Hepatocyte (in vitro differentiated cells): ENCODE measurements around the gene LARP1. TPM values are rescaled to one million over a fixed set of nuclear protein-coding genes. Genes with fewer than 3 reads are reported as not detected.

Experiments used
- DNase-seq: peaks from one replicate; pipeline ENCODE4 v3.0.0-alpha.2; 2016; ENCODE audit warnings: low spot score
- H2AFZ ChIP-seq: fragments of 200-600 bp; sonication (generic); 2 replicates; pipeline ENCODE4 v1.6.0; 2016; ENCODE audit warnings: antibody characterized with exemption, mild to moderate bottlenecking
- H3K27ac ChIP-seq: fragments of 200-600 bp; sonication (generic); 2 replicates; pipeline ENCODE4 v1.5.1; 2016; ENCODE audit warnings: mild to moderate bottlenecking
- H3K27me3 ChIP-seq: fragments of 200-600 bp; sonication (generic); 2 replicates; pipeline ENCODE4 v1.6.1; 2016
- H3K36me3 ChIP-seq: fragments of 200-600 bp; sonication (generic); replicated peaks from 2 replicates; pipeline ENCODE4 v1.5.1; 2016; ENCODE audit warnings: low read depth; ENCODE audit not compliant: insufficient read depth
- H3K4me1 ChIP-seq: fragments of 200-600 bp; sonication (generic); 2 replicates; pipeline ENCODE4 v1.5.1; 2016; ENCODE audit warnings: mild to moderate bottlenecking, moderate library complexity; ENCODE audit not compliant: insufficient read depth
- H3K4me2 ChIP-seq: fragments of 200-600 bp; sonication (generic); 2 replicates; pipeline ENCODE4 v1.6.0; 2016
- H3K4me3 ChIP-seq: fragments of 200-600 bp; sonication (generic); 2 replicates; pipeline ENCODE4 v1.5.1; 2016; ENCODE audit warnings: mild to moderate bottlenecking
- H3K79me2 ChIP-seq: fragments of 200-600 bp; sonication (generic); 2 replicates; pipeline ENCODE4 v1.6.0; 2017; ENCODE audit warnings: mild to moderate bottlenecking
- H3K9me2 ChIP-seq: fragments of 200-600 bp; sonication (generic); replicated peaks from 2 replicates; pipeline ENCODE4 v1.6.0; 2017; ENCODE audit warnings: mild to moderate bottlenecking; ENCODE audit not compliant: insufficient read depth
- H3K9me3 ChIP-seq: fragments of 200-600 bp; sonication (generic); 2 replicates; pipeline ENCODE4 v1.5.1; 2016; ENCODE audit warnings: low read depth, mild to moderate bottlenecking
- H4K20me1 ChIP-seq: fragments of 200-600 bp; sonication (generic); 2 replicates; pipeline ENCODE4 v1.6.0; 2016; ENCODE audit warnings: mild to moderate bottlenecking; ENCODE audit not compliant: insufficient read depth, poor library complexity, severe bottlenecking
- CTCF ChIP-seq: fragments of 200-600 bp; sonication (generic); IDR thresholded peaks from 2 replicates; pipeline ENCODE4 v1.5.1; 2016; ENCODE audit warnings: antibody characterized with exemption, mild to moderate bottlenecking; ENCODE audit not compliant: poor library complexity
- EZH2 ChIP-seq: fragments of 200-600 bp; sonication (generic); IDR thresholded peaks from 2 replicates; pipeline ENCODE4 v1.6.1; 2016; ENCODE audit warnings: antibody characterized with exemption, mild to moderate bottlenecking, borderline replicate concordance
- EZH2phosphoT487 ChIP-seq: fragments of 200-600 bp; sonication (generic); IDR thresholded peaks from one replicate; pipeline ENCODE4 v1.6.1; 2018; ENCODE audit warnings: antibody characterized with exemption, mild to moderate bottlenecking, low read depth, moderate library complexity; ENCODE audit not compliant: unreplicated experiment, severe bottlenecking
- WGBS: methylation state at CpG from one replicate; pipeline ENCODE4 v1.1.6; 2016; ENCODE audit warnings: low lambda C conversion rate; ENCODE audit errors: missing lambda C conversion rate; 5-methylcytosine and 5-hydroxymethylcytosine counted together
- polyA plus RNA-seq: library from polyadenylated mRNA; unstranded; fragments of >200 nt; fragmentation: Nextera tagmentation; extraction: Ambion mirVana; gene quantifications from 2 replicates; pipeline ENCODE4 v1.2.1, GENCODE V29; 2016
- total RNA-seq: library from RNA; depleted of rRNA; stranded (reverse); fragments of >200 nt; gene quantifications from 2 replicates; pipeline ENCODE4 v1.2.3, GENCODE V29; 2014

LARP1 gene
- total RNA-seq (68.4 and 75.0 TPM in 2 replicates), polyA plus RNA-seq (62.9 and 64.7 TPM in 2 replicates)

DNA sequence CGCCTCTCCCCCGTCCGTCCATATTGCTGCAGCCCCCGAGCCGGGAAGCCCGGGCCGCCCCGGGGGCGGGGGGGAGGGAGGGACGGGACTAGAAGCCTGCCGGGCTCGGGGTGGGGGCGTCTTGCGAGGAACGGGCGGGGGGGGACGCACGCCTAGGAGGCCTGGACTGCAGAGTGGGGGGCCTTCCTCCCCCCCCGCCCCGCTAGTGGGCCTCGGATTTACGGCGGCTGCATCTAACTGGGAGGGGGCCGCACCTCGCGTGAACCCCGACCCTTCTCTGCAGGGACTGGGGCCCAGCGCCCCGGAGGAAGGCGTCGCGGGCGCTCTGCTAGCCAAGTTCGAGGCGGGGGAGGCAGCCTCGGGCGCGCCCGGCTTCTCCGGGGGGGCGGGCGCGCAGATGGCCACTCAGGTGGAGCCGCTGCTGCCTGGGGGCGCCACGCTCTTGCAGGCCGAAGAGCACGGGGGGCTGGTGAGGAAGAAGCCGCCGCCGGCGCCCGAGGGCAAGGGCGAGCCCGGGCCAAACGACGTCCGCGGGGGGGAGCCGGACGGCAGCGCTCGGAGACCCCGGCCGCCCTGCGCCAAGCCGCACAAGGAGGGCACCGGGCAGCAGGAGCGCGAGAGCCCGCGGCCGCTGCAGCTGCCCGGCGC lies at the start of gene LARP1:
Gene LARP1, plus strand, starts transcription at position 17 of the 648 bp plus-strand sequence. Its CDS starts 381 bp downstream, at position 398.
- Histone ChIP-seq H3K27ac (peak within 1 kb of the TSS; percentile 98), H3K9me3 (no peaks in the 10 kb centered on the region), H3K9me2 (no peaks in the 10 kb centered on the region), H3K4me3 (peak within 1 kb of the TSS; percentile 75), H3K36me3 (no peaks in the 10 kb centered on the region), H2AFZ (peak within 1 kb of the TSS; percentile 75), H3K4me2 (peak within 1 kb of the TSS; percentile 86), H3K79me2 (peaks cover 50% of the 10 kb centered on the region), H3K27me3 (no peaks in the 10 kb centered on the region), H4K20me1 (peaks cover 33% of the 10 kb centered on the region), H3K4me1 (peaks cover 41% of the 10 kb centered on the region)
- WGBS = 1% methylated on average over 28 of the region's 75 CpGs
- TF ChIP-seq CTCF (no peak), EZH2phosphoT487 (no peak), EZH2 (no peak)
- DNase-seq = peak; percentile 70

- H3K36me3 ChIP-seq = no peaks in the 10 kb centered on the region
- no peak overlapping the region for H3K27ac ChIP-seq
- no peaks in the 10 kb centered on the region for H3K4me1 ChIP-seq
- H3K4me2 ChIP-seq = no peak overlapping the region
- H4K20me1 ChIP-seq = no peaks in the 10 kb centered on the region
- no peaks in the 10 kb centered on the region for H3K9me2 ChIP-seq
- H3K27me3 ChIP-seq = no peaks in the 10 kb centered on the region
- H2AFZ ChIP-seq = no peak overlapping the region
- H3K9me3 ChIP-seq = no peaks in the 10 kb centered on the region
- no peak overlapping the region for H3K4me3 ChIP-seq
- H3K79me2 ChIP-seq = no peaks in the 10 kb centered on the region
- TF ChIP-seq EZH2phosphoT487 = no peak
- WGBS = 83% methylated on average over 1 of the region's 1 CpG
- DNase-seq = no peak
These were observed 48.8 kb upstream of the LARP1 start for GRCh38 chr5:154706416-154706815.

DNA sequence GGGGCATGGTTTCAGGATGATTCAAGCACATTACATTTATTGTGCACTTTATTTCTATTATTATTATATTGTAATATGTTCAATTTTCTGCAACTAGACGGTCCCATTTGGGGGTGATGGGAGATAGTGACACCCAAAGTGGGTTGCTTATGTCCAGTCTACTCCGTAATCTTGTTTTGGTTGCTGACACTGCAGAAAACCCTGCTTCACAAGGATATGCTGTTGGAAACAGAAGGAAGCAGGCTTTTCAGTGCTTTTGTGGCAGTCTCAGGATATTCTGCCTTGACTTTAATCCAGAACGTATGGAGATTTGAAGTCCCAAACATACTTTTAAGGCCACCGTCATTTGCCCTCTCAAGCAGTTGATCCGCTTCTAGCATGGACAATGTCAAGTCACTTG lies 47.5 kb upstream of the LARP1 start:
- H3K27ac ChIP-seq = no peak overlapping the region
- H3K4me1 ChIP-seq = no peaks in the 10 kb centered on the region
- 83% methylated on average over 5 of the region's 5 CpGs for WGBS
- H2AFZ ChIP-seq = no peak overlapping the region
- H3K27me3 ChIP-seq = no peaks in the 10 kb centered on the region
- H3K9me3 ChIP-seq = no peaks in the 10 kb centered on the region
- H3K4me3 ChIP-seq = no peak overlapping the region
- TF ChIP-seq CTCF (no peak), EZH2phosphoT487 (no peak), EZH2 (no peak)
- no peak overlapping the region for H3K4me2 ChIP-seq
- no peak for DNase-seq
- H3K79me2 ChIP-seq = no peaks in the 10 kb centered on the region
- H3K36me3 ChIP-seq = no peaks in the 10 kb centered on the region
- H4K20me1 ChIP-seq = no peaks in the 10 kb centered on the region
- H3K9me2 ChIP-seq = no peaks in the 10 kb centered on the region

DNA sequence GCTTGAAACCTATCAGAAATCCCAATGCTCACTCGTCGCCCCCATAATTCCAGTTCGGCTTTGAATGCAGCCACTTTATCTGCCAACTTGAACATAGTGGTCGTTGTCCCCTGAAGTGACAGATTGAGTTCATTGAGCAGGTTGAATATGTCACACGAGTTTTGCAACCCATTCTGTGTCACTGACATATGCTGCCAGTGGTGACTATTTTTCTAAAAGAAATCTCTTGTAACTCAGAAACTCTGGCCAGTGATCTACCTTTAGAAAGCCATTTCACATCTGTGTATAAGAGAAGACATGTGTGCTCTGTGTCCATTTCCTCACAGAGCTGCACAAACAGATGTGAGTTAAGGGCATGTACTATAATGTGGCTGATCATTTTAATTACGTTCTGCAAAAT lies 47.0 kb upstream of the LARP1 start:
- H3K9me3 ChIP-seq = no peaks in the 10 kb centered on the region
- H3K36me3 ChIP-seq = no peaks in the 10 kb centered on the region
- WGBS = 88% methylated on average over 6 of the region's 6 CpGs
- TF ChIP-seq EZH2phosphoT487 = no peak
- no peak for TF ChIP-seq EZH2
- TF ChIP-seq CTCF = no peak
- peaks cover 5% of the 10 kb centered on the region for H3K4me1 ChIP-seq
- no peak overlapping the region for H3K4me3 ChIP-seq
- H4K20me1 ChIP-seq = no peaks in the 10 kb centered on the region
- H3K79me2 ChIP-seq = peaks cover 3% of the 10 kb centered on the region
- H3K9me2 ChIP-seq = no peaks in the 10 kb centered on the region
- H3K27me3 ChIP-seq = no peaks in the 10 kb centered on the region
- no peak overlapping the region for H3K27ac ChIP-seq
- no peak overlapping the region for H3K4me2 ChIP-seq
- no peak for DNase-seq
- no peak overlapping the region for H2AFZ ChIP-seq
